ENCODE data around the gene COL6A6. TPM values are rescaled to one million over a fixed set of nuclear protein-coding genes. Genes with fewer than 3 reads are reported as not detected.

The COL6A6 gene, protein sequence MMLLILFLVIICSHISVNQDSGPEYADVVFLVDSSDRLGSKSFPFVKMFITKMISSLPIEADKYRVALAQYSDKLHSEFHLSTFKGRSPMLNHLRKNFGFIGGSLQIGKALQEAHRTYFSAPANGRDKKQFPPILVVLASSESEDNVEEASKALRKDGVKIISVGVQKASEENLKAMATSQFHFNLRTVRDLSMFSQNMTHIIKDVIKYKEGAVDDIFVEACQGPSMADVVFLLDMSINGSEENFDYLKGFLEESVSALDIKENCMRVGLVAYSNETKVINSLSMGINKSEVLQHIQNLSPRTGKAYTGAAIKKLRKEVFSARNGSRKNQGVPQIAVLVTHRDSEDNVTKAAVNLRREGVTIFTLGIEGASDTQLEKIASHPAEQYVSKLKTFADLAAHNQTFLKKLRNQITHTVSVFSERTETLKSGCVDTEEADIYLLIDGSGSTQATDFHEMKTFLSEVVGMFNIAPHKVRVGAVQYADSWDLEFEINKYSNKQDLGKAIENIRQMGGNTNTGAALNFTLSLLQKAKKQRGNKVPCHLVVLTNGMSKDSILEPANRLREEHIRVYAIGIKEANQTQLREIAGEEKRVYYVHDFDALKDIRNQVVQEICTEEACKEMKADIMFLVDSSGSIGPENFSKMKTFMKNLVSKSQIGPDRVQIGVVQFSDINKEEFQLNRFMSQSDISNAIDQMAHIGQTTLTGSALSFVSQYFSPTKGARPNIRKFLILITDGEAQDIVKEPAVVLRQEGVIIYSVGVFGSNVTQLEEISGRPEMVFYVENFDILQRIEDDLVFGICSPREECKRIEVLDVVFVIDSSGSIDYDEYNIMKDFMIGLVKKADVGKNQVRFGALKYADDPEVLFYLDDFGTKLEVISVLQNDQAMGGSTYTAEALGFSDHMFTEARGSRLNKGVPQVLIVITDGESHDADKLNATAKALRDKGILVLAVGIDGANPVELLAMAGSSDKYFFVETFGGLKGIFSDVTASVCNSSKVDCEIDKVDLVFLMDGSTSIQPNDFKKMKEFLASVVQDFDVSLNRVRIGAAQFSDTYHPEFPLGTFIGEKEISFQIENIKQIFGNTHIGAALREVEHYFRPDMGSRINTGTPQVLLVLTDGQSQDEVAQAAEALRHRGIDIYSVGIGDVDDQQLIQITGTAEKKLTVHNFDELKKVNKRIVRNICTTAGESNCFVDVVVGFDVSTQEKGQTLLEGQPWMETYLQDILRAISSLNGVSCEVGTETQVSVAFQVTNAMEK (N-terminal part only)
- total RNA-seq: 1 to 10 TPM; 3.8 to 4.7 TPM
- long read RNA-seq: 0 reads

DNA sequence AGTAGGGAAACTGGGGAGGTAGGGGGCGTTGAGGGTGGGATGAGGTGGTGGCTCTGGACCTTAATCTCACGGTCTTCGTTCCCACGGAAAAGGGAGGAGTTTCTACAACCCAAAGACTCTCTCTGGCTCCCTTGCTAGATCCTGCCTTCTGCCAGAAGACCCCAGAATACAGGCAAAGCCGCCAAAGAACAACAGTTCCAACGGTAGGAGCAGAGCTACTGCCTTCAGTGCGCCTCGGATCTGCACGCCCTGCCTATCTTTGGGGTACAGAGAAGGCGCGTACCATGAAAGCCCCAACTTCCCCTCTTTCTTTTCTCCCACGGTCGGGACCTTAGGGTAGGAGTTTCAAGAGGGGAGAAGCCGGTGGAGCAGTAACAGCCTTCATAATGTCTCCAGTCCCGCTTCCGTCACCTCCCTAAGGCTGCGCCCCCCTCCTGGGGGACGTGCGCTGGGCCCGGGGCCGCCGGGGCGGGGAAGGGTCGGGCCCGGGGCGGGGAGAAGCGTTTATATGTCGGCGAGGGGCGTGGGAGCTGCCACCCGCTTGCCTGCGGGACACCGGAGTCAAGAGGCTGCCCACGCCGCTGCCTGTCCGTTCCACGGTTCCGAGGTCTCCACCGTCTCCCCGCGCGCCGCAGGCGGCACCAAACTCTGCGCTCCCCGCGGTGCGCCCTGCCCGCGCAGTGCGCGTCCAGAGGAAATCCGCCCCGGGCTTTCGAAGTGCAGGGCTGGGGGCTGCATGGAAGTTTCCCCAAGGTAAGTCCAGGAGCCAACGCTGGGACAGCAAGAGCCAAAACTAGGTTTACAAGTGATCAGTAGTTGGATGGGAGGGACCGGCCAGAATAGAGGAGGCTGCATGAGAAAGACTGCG, at the start of gene COL6A6:
Gene COL6A6, plus strand, starts transcription at position 533 of the 868 bp plus-strand sequence. CDS start 43,188 bp downstream, outside the sequence.
- DNase-seq (peak; percentile 21), ATAC-seq (peak; percentile 53 to 63)
- intact Hi-C loops (cut with DNase I): no loop called here

DNA sequence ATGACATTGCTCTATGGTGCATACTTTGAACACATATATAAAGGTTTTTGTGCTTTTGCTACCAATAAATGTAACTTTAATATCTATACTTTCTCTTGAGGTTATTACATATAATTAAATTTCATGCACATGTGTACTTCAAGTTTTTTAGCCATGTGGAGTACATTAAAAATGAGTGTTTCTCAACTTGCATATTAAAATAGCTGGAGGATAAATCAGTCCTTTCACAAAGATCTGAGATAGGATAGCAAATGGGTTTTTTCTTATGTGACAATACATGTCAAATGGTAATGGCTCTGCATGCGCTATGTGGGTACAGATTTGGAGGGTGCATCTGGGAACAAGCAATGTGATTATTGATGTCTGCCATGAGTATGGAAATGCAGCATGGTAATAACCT, 48.7 kb upstream of the COL6A6 start:
- intact Hi-C loops (cut with DNase I): no loop called here
- ATAC-seq (no peak), DNase-seq (no peak)

DNA sequence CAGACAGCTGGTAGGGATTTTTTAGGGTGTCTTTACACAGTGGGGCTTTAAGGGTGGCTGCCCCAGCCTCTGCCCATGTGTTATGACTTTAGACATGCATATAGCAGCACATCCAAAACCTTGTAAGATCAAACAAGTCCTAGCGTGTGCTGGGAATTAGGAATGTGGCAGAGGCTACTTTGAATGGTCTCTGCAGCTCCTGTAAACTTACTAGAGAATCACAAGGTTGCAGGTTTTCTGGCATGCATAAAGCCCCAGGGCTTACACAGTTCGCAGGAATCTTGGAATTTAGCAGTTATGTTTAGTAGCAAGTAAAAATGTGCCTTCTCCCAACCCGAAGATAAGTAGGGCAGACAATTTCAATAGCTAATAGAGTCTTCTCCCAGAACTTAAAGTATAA, 46.9 kb upstream of the COL6A6 start:
- ATAC-seq: no peak
- intact Hi-C loops (cut with DNase I): no loop called here
- DNase-seq: no peak

DNA sequence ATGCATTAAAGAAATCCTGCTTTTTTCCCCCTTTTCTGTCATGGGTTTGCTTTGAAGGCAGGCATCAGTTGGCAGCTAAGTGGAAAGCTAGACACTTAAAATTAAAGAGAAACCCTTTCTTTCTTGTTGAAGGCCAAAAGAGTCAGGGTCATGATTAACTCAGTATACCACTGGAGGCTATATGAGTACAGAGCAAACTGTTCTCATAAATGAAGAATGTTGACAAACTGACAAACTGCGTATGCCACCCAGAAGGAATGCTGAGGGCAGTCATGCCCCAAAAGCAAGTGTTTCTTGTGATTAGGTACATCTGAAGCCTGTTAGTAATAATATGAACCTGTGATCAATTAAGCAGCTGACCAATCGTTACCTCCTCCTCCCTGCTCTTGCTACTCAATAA, 43.6 kb upstream of the COL6A6 start:
- DNase-seq (no peak), ATAC-seq (no peak)
- intact Hi-C loops (cut with DNase I): no loop called here

DNA sequence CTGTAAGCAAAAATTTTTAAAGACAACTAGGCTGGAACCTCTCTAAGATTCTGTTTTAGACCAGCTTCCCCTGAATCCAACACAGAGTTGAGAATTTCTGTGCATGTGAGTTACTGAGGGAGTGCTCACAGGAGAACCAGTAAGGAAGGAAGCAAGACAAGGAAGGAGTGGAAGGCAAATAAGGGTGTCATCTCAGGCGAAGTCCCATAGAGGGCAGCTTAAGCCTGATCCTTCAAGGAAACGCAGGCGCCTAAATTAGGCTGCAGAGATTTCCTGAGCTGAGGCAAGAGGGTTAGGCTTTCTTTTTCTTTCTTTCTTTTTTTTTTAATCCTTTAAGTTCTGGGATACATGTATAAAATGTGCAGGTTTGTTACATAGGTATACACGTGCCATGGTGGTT, 36.2 kb upstream of the COL6A6 start:
- ATAC-seq: peak; percentile 62 to 68
- peak; percentile 22 for DNase-seq
- intact Hi-C loops (cut with DNase I): no loop called here

DNA sequence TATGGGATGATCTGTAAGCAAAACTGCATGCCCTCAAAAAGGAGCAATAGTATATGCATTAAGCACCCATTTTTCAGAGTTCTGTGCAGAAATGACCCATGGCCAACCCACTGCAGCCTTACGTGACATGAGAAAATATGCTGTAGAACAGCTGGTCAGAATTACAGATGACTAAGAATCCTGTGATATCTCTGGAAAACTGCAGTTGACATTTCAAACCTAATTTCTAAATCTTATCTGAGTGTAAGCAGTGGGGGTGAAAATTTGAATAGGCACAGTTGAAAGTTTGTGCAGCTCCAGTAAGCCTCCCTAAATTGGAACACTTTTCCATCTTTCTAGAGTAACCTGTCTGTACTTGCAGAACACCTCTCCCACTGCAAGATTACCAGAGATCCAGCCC, 28.7 kb upstream of the COL6A6 start:
- intact Hi-C loops (cut with DNase I): no loop called here
- DNase-seq: no peak
- ATAC-seq: peak in 1 of 2 donors; percentile 12

DNA sequence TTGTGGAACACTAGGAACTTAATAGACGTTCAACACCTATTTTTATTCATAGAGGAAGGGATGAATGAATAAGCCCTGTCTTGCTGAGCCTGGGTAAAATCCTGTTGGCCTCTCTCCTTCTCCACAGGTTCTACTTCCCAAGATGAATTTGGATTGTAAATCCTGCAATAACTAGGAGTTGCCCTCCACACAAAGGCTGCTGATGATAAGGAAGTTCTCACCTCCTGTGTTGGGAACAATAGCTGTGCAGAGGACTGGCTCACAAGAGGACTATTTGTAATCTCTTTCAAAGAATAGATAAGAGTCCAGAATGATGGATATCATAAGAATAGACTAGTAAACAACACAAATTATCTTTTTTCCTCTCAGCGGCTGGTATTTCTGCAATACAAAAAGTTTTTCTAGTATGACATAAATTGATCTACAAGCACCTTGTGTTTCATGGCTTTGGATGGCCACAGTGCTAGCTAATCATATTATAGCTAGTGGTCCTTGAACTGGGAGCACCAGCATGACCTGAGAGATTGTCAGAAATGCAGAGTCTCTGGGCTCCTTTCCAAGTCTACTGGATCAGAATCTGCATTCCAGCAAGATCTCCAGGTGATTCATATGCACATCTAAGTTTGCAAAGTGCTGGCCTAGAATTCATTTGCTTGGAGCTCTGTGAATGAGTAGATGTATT, 28.1 kb upstream of the COL6A6 start:
- DNase-seq (no peak), ATAC-seq (no peak)
- intact Hi-C loops (cut with DNase I): no loop called here

DNA sequence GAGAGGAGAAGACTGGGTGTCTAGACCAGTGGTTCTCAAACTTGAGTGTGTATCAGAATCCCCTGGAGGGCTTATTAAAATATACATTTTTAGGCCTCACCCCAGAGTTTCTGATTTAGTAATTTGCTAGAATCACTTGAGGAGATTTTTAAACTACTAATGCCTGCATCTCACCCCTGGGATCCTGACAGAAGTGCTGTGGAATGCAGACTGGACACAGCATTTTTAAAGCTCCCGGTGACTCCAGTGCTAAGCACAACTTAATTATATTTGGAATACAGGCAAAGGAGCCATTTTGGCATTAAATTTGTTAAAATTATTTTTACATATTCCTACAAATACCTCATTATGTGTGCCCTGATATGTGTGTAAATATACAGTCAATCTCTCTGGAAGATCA, 26.7 kb upstream of the COL6A6 start:
- no peak for DNase-seq
- intact Hi-C loops (cut with DNase I): no loop called here
- ATAC-seq: no peak

DNA sequence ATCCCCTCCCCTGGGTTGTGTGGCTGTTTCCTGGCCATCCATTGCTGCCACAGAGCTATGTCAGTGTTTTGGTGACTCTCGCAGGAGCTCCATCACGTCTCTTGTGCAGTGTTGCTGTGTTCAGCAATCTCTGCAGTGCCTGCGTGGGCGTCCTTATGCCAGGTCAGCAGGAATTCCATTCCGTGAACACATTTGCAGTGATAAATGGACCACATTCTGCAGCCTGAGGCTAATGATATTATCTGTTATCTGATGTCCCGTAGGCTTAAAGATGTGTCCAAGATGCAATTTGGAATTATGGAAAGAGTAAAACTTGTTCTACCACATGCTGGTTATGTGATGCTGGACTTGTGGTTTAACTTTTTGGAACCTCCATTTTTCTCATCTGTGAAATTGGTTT, 25.5 kb upstream of the COL6A6 start:
- no peak for ATAC-seq
- DNase-seq: no peak
- intact Hi-C loops (cut with DNase I): no loop called here

DNA sequence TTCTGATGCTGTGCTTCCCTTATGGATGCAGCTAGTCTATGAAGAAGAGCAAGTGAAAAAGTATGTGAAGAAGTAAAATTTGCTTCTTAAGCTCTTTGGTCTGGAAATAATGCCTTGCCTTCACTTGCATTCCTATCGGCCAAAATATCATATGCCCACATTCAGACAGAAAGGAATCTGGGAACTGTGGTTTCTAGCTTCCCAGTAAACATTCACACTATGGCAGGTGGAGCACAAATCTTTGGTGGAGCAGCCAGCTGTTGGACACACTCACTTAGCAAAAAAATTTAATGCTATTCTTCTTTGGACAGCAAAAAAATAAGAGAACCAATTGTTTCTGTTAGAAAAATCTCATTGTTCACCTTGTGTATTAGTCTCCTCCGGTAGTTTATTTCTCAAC, 12.3 kb upstream of the COL6A6 start:
- ATAC-seq (no peak), DNase-seq (no peak)
- intact Hi-C loops (cut with DNase I): no loop called here

DNA sequence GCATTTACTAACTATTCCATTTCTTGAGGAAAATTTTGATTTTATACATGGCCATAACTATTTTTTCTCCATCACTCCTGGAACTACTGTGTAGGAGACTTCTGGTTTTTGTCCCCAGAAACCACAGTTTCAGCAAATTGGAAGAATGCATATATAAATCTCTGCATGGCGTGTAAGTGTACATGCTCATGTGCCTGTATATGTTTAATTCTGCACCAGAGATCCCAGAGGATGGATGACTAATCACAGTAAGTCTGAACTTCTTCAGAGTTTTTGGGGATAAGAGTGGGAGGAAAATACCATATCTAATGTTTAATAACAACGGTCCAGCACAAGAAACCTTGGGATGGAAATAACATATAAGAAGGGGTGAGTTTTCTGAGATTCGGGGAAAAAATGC, 10.9 kb upstream of the COL6A6 start:
- DNase-seq: no peak
- no peak for ATAC-seq
- intact Hi-C loops (cut with DNase I): no loop called here

DNA sequence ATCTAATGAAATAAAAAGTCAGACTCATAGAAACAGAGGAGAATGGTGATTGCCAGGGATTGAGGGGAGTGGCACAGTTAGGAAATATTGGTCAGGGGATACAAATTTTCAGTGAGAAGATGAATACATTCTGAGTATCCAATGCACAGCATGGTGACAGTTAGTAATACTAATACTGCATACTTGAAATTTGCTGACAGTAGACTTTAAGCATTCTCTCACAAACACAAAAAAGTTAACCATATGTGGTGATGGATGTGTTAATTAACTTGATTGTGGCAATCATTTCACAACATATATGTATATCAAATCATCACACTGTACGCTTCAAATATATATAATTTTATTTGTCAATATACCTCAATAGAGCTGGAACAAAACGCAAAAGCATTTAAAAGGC, 9.2 kb upstream of the COL6A6 start:
- intact Hi-C loops (cut with DNase I): no loop called here
- DNase-seq: no peak
- ATAC-seq: no peak

DNA sequence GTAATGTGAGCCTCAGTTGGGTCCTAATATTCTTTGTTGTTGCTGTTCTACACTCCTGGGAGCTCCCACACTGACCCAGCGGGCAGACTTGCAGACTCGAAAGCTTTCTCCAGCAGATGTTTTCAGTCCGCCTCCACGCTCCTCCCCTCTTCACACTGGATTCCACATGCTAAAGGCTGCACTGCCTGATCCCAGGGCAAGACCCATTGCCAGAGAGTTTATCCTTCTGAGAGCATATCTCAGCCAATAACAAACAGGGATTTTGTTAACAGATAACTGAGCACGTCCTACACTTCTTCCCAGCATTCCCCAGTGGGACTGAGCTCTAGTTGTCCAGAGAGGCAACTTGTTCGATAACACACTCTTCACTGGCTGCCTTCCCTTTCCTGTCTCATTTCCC, 8.0 kb upstream of the COL6A6 start:
- DNase-seq (peak; percentile 54), ATAC-seq (peak; percentile 76 to 89)
- intact Hi-C loops (cut with DNase I): no loop called here

DNA sequence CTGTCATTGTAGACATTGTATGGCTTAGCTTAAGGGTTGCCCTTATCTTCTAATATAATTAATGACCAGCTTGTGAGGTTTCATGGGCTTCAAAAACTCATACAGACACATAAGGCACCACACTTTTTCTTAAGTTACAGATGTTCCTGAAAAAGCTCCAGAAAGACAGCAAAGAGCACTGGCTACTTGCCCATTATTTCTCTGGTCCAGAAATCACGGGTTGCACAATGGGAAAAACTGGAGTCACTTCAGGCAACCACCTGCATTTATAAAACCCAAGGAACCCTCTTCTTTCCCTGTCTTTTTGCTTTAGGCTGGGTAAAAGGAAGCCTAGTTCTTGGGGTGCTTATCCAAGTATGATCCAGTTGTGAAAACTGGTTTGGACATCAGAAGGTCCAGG, 2.3 kb upstream of the COL6A6 start:
- intact Hi-C loops (cut with DNase I): no loop called here
- DNase-seq (no peak), ATAC-seq (no peak)

DNA sequence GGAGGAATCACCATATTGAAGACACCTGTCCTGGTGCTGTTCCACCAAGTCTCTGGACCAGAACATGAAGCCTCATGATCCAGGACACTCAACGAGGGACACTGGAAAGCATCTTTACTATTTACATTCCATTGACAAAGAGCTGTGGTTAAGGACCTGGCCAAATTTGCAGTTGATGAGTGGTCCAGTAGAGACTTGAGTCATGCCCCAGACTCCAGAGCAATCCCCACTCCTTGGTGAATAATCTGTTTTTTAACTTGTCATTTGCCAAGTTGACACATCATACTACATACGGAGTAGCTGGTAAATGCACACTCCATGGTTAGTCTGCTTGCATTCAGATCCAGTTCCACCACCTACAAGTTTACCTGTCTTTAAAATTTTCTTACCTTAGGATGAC, 1.2 kb upstream of the COL6A6 start:
- ATAC-seq: peak in 1 of 2 donors; percentile 46
- intact Hi-C loops (cut with DNase I): no loop called here

DNA sequence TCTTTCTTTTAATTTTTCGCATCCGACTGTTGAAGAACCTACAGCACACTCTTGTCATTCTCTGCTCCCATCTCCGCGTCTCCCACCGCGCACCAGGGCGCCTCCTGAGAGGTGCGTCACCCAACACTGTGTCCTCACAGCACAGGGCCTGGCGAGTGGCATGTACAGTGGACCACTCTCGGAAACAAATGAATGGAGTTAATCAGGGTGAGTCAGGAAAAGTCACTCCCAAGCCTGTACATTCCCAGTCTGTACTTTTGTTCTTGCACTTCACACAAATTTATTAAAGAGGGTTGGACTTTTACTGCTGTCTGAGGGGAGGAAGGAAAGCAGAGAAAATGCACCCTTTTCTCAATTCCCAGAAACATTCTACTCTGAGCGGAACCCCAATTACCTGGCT, 625 bp downstream of the COL6A6 start:
- DNase-seq (no peak), ATAC-seq (peak in 1 of 2 donors; percentile 85)
- intact Hi-C loops (cut with DNase I): no loop called here

More for the DNA sequence above, 1.2 kb upstream of the COL6A6 start:
- DNase-seq: no peak

DNA sequence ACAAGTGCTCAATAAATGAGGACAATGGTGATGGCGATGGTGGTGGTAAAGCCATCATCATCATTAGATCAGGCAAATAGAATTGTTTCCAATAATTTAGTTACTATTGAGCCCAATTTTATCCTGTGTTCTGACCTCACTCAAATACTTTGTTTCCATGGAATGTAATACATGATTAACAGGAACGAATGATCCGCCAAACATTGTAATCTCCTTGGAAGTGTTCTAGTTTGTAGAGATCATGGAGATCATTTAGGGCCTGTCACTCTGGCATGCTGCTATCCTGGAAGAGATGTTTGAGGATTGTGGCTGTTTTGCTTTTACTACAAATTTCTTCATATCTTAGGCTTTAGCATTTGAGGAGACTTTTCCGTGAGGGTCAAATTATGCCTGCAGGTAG, 2.8 kb downstream of the COL6A6 start:
- ATAC-seq: no peak
- intact Hi-C loops (cut with DNase I): no loop called here
- DNase-seq: no peak

DNA sequence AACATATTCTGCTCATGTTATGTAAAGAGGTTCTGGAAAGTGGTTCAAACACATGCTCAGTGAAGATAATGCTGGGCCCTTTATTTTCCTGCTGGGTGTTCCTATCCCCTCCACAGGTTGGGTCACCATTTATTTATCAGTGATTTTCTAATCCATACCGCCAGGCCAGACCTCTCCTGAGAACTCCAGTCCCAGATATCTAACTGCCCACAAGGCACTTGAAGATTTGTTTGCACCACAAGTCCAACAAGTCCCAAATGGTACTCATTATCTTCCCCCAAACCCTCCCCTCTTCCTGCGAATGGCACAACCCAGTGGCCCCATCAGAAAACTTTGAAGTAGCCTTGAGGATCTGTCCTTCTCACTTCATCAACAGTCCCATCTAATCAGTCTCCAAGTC, 5.4 kb downstream of the COL6A6 start:
- ATAC-seq (no peak), DNase-seq (no peak)
- intact Hi-C loops (cut with DNase I): no loop called here

Measured in left cardiac atrium (tissue), 4 donors.